ENCODE results near the gene HOMEZ.

DNA sequence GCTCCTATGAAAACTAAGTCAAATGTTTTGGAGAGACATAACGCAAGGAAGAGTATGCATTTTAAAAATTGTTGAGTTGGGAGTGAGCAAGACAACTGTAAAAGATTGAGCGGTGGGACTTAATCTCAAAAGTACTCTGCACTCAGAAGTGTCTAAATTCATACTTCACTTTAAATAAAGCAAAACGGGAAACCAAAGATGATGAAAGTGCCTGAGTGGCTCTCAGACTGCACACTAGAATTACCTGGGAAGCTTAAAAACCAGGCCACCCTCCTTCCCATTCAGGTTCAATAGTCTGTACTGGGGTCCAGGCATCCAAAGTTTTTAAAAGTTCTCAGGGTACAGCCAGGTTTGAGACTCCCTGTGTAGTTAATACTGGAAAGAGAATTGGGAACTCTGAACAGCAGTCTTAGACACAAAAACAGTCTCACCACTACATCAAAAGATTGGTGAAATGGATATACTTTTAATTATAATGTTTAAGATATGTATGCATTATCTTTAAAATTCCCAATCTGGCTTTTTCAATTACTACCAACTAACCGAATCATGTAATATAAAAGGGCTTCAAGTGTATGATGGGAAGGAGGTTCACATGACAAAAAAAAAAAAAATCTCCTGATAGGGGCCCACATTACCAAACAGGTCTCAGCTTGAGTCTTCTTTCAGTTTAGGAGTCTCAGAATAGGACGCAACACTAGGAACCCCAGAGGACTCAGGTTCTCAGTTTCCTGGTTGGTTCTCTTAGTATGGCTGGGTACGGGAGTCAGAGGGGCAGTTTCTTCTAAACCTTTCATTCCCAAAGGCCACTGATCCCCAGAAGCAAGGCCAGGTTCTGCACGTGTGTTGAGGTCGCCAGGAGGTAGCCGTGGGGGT lies 1.0 kb downstream of the HOMEZ start:
- TF ChIP-seq ZNF223 (tag by site-specific recombination; IDR thresholded peaks at IDR 0.05) (no peak), SALL2 (tag by site-specific recombination; IDR thresholded peaks at IDR 0.05; ENCODE audit: borderline replicate concordance) (no peak), ZNF791 (tag by site-specific recombination; IDR thresholded peaks at IDR 0.05) (no peak), YY1 (tag by site-specific recombination; IDR thresholded peaks at IDR 0.05) (no peak), INSM2 (tag by site-specific recombination; IDR thresholded peaks at IDR 0.05) (no peak), ZNF837 (tag by site-specific recombination; IDR thresholded peaks at IDR 0.05) (no peak), CTCF (tag by site-specific recombination; IDR thresholded peaks at IDR 0.05) (no peak), HOXA7 (CRISPR knock-in tag; IDR thresholded peaks at IDR 0.05; ENCODE audit: borderline replicate concordance) (no peak), GLI4 (tag by site-specific recombination; IDR thresholded peaks at IDR 0.05) (no peak), ZNF362 (tag by site-specific recombination; IDR thresholded peaks at IDR 0.05) (no peak), TSHZ1 (tag by site-specific recombination; IDR thresholded peaks at IDR 0.05; ENCODE audit: borderline replicate concordance) (no peak), ZNF311 (tag by site-specific recombination; IDR thresholded peaks at IDR 0.05; ENCODE audit: borderline replicate concordance) (no peak)
- TF ChIP-seq, protein P1, sequence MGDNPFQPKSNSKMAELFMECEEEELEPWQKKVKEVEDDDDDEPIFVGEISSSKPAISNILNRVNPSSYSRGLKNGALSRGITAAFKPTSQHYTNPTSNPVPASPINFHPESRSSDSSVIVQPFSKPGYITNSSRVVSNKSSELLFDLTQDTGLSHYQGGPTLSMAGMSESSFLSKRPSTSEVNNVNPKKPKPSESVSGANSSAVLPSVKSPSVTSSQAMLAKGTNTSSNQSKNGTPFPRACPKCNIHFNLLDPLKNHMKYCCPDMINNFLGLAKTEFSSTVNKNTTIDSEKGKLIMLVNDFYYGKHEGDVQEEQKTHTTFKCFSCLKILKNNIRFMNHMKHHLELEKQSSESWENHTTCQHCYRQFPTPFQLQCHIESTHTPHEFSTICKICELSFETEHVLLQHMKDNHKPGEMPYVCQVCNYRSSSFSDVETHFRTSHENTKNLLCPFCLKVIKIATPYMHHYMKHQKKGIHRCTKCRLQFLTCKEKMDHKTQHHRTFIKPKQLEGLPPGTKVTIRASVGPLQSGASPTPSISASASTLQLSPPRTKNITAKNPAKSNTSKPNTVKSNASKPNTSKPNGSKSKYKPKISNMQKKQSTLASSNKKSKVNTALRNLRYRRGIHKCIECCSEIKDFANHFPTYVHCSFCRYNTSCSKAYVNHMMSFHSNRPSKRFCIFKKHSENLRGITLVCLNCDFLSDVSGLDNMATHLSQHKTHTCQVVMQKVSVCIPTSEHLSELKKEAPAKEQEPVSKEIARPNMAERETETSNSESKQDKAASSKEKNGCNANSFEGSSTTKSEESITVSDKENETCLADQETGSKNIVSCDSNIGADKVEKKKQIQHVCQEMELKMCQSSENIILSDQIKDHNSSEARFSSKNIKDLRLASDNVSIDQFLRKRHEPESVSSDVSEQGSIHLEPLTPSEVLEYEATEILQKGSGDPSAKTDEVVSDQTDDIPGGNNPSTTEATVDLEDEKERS (tag by site-specific recombination; IDR thresholded peaks at IDR 0.05): no peak
